GM18508 (cell line): Measurements from ENCODE around the gene TFCP2L1.

Experiments
- ATAC-seq: cut with Tn5 transposase; IDR thresholded peaks from one replicate; pipeline ENCODE4 v1.9.1; 2021; ENCODE audit warnings: moderate number of reproducible peaks; ENCODE audit not compliant: insufficient read depth, unreplicated experiment

TFCP2L1 gene

GRCh38 chr2:121201796-121202195 is 83.2 kb downstream of the TFCP2L1 start:
- ATAC-seq, result no peak

GRCh38 chr2:121200419-121201315 is 84.3 kb downstream of the TFCP2L1 start:
- no peak for ATAC-seq

- no peak for ATAC-seq
Measured at GRCh38 chr2:121200011-121200347, 85.0 kb downstream of the TFCP2L1 start.

- ATAC-seq, result no peak
Measured at GRCh38 chr2:121199281-121200010, 85.6 kb downstream of the TFCP2L1 start.

- ATAC-seq, result no peak
Measured at GRCh38 chr2:121197369-121198091, 87.5 kb downstream of the TFCP2L1 start.

DNA sequence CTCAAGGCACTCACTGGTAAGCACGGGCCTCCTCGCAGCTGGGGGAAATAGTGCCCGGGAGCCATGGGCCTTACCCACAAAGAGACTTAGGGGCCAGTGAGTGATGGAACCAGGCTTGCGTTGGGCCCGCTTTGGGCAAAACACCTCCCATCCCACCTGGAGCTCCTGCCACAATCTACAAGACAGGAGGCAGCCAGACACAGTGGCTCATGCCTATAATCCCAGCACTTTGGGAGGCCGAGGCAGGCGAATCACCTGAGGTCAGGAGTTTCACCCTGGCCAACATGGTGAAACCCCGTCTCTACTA is 88.2 kb downstream of the TFCP2L1 start:
- ATAC-seq, result no peak

- no peak for ATAC-seq
Measured at GRCh38 chr2:121196132-121196848, 88.7 kb downstream of the TFCP2L1 start.

GRCh38 chr2:121195036-121195435 is 90.0 kb downstream of the TFCP2L1 start:
- ATAC-seq, result no peak

- no peak for ATAC-seq
Measured at GRCh38 chr2:121194626-121195025, 90.4 kb downstream of the TFCP2L1 start.

DNA sequence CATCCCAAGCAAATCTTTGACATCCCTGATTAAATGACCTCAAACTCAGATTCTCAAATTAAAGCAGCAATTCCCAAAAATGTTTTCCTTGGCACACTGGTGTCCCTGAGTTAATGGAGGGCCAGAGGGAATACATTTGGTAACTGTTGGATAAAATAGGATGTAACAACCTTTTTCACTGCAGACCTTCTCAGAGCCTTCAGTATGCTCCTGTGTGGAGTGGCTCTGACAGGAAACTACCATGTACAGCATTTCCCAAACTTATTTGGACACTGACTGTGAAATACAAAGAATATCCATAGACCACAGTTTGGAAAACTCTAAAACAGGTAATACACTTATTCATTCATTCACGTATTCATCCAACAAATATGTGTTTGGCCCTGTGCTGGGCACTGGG is 91.8 kb downstream of the TFCP2L1 start:
- no peak for ATAC-seq

GRCh38 chr2:121192576-121192975 is 92.4 kb downstream of the TFCP2L1 start:
- no peak for ATAC-seq

DNA sequence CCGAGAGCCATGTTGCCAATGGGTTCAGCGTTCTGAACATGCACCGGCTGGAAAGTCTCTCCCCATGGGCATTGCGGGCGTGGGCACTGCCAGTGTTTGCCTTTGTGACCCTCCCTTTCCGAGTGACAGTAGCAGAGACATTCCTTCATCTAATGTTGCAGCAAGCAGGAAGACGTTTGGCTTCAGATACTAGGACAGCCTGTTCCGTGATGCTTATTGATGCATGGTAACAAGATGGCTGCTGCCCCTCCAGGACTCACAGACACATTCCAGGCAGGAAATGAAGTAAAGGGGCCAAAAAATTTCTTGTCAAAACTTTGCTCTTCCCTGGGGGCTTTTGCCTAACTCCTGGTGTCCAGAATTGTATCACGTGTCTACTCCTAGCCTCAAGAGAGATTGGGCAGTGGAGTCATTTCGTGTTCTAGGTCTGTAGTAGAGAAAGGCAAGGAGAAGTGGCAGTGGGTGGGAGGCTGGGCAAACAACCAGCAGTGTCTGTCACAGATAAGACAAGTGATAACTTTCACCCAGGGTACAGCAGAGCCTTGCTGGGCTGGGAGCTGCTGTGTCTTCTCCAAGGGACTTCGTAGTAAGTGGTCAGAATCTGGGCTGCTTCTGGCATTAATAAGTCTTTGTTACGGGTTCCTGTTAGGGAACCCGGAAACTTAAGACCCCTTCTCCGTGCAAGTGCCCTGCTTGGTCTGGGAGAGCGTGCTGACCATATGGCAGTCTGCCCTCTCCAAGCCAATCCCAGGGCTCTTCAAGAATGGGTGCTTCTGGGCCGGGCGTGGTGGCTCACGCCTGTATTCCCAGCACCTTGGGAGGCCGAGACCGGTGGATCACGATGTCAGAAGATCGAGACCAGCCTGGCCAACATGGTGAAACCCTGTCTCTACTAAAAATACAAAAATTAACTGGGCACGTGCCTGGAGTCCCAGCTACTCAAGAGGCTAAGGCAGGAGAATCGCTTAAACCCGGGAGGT is 93.5 kb downstream of the TFCP2L1 start:
- no peak for ATAC-seq

DNA sequence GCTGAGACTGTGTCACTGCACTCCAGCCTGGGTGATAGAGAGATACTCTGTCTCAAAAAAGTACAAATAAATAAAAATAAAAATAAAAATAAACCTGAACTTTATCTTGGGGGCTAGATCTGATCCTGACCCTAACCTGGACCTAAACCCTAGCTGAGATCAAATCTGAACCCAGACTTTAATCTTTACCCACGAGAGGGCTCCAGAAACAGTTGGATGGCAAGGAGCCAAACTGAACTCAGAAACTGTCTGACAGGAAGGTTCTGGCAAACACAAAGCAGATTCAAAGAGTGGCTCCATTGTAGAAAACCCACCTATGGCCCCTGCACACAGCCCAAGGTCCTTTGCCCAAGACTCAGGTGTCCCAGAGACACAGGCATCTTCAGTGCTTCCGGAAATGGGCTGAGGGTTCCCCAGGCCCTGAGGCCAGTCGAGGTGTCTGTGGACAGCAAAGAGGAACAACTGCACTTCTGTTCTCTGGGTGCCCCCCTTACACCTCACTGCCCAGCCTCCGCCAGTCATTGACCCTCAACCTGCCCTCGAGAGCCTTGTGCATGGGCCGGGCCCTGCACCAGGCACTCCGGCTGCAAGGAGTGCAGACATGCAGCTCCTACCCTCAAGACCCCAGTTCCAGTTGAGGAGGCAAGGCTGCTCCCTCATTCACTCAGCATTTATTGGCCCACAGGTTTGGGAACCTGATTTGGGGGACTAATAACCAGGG is 95.2 kb downstream of the TFCP2L1 start:
- ATAC-seq, result no peak

GRCh38 chr2:121189011-121189410 is 96.0 kb downstream of the TFCP2L1 start:
- no peak for ATAC-seq

GRCh38 chr2:121187982-121188411 is 97.0 kb downstream of the TFCP2L1 start:
- ATAC-seq, result no peak

DNA sequence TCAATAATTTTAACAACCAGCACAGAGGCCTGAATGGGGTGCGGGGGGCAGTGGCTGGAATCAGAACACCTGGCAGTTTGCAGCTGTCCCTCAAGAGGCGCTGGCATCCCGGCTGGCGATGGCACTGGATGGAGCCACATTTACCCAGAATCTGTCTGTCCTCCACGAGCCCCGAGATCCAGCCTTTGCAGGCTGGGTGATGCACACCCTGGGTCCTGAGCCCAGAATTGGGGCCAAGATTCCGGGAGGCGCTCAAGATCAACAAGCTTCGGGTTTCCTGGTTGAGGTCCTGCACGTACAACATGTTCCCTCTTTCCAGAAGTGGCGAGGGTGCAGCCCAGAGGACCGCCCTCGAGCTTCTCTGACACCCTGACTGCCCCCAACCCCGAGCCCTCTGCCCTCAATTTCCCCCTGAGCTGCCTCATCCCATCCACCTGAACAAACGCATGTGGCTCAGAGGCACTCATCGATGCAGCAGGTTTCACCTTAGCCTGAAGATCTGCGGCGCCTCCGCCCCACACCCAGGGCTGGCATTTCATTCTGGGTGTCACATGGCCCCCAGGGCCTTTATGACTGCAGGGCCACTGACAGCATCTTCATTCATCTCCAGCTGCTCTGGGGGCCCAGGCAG is 97.5 kb downstream of the TFCP2L1 start:
- no peak for ATAC-seq

- no peak for ATAC-seq
Measured at GRCh38 chr2:121186261-121186660, 98.7 kb downstream of the TFCP2L1 start.

GRCh38 chr2:121185571-121186074 is 99.4 kb downstream of the TFCP2L1 start:
- ATAC-seq, result no peak
